NB4 (cell line): ENCODE results near the gene CREBBP.

ENCODE experiments used
- MYC ChIP-seq: IDR thresholded peaks from 2 replicates; pipeline ENCODE4 v1.6.1; 2011; ENCODE audit warnings: low read depth, low read length
- POLR2A ChIP-seq: IDR thresholded peaks from 2 replicates; pipeline ENCODE4 v1.6.1; 2011; ENCODE audit warnings: mild to moderate bottlenecking; ENCODE audit not compliant: insufficient read length; ENCODE audit errors: extremely low read depth
- TF ChIP-seq, protein P1 (sequence below): IDR thresholded peaks from one replicate; pipeline ENCODE4 v1.5.1; 2012; ENCODE audit warnings: low read depth, low read length
- TF ChIP-seq, protein P2 (sequence below): IDR thresholded peaks from 2 replicates; pipeline ENCODE4 v1.6.1; 2011; ENCODE audit warnings: low read depth, low read length

GRCh38 chr16:3858801-3859200 lies 21.7 kb downstream of the CREBBP start:
- TF ChIP-seq, protein P1, sequence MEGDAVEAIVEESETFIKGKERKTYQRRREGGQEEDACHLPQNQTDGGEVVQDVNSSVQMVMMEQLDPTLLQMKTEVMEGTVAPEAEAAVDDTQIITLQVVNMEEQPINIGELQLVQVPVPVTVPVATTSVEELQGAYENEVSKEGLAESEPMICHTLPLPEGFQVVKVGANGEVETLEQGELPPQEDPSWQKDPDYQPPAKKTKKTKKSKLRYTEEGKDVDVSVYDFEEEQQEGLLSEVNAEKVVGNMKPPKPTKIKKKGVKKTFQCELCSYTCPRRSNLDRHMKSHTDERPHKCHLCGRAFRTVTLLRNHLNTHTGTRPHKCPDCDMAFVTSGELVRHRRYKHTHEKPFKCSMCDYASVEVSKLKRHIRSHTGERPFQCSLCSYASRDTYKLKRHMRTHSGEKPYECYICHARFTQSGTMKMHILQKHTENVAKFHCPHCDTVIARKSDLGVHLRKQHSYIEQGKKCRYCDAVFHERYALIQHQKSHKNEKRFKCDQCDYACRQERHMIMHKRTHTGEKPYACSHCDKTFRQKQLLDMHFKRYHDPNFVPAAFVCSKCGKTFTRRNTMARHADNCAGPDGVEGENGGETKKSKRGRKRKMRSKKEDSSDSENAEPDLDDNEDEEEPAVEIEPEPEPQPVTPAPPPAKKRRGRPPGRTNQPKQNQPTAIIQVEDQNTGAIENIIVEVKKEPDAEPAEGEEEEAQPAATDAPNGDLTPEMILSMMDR = no peak
- TF ChIP-seq POLR2A (no peak), MYC (no peak)
- TF ChIP-seq, protein P2, sequence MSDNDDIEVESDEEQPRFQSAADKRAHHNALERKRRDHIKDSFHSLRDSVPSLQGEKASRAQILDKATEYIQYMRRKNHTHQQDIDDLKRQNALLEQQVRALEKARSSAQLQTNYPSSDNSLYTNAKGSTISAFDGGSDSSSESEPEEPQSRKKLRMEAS = no peak
